DOHH2 (cell line): Measurements from ENCODE around the gene CNP.
"Not testable (repeated sequence)": the region's sequence is repeated elsewhere in the genome, so short reads cannot be mapped to it uniquely, and the experiment has no call there.

ENCODE experiments used
- H3F3A ChIP-seq: fragments of 200-600 bp; sonication (generic), shearing (Covaris generic); 2 replicates; pipeline ENCODE4 v1.6.0; 2016; ENCODE audit warnings: antibody characterized with exemption, mild to moderate bottlenecking; ENCODE audit not compliant: control insufficient read depth, insufficient read depth
- H3K27ac ChIP-seq: fragments of 200-600 bp; sonication (generic); 2 replicates; pipeline ENCODE4 v1.5.1; 2014; ENCODE audit warnings: low read depth, mild to moderate bottlenecking, low read length, moderate library complexity
- H3K27me3 ChIP-seq: fragments of 200-600 bp; sonication (generic); 2 replicates; pipeline ENCODE4 v1.6.1; 2014; ENCODE audit warnings: mild to moderate bottlenecking, low read length, mixed read lengths; ENCODE audit not compliant: control insufficient read depth
- H3K36me3 ChIP-seq: fragments of 200-600 bp; sonication (generic); 2 replicates; pipeline ENCODE4 v1.6.1; 2014; ENCODE audit warnings: mild to moderate bottlenecking, low read length, moderate library complexity, mixed read lengths; ENCODE audit not compliant: control insufficient read depth
- H3K4me1 ChIP-seq: fragments of 200-600 bp; sonication (generic); 2 replicates; pipeline ENCODE4 v1.6.1; 2014; ENCODE audit warnings: mild to moderate bottlenecking, low read length, mixed read lengths; ENCODE audit not compliant: control insufficient read depth
- H3K4me2 ChIP-seq: fragments of 200-600 bp; sonication (generic); 2 replicates; pipeline ENCODE4 v1.6.0; 2014; ENCODE audit warnings: mild to moderate bottlenecking, low read length, moderate library complexity
- H3K4me3 ChIP-seq: fragments of 200-600 bp; sonication (generic); 2 replicates; pipeline ENCODE4 v1.5.1; 2014; ENCODE audit warnings: mild to moderate bottlenecking, low read length, mixed read lengths
- H3K79me2 ChIP-seq: fragments of 200-600 bp; sonication (generic); 2 replicates; pipeline ENCODE4 v1.6.1; 2014; ENCODE audit warnings: mild to moderate bottlenecking, low read length, mixed read lengths; ENCODE audit not compliant: control insufficient read depth
- H3K9me2 ChIP-seq: fragments of 200-600 bp; sonication (generic); replicated peaks from 2 replicates; pipeline ENCODE4 v1.6.1; 2014; ENCODE audit warnings: mild to moderate bottlenecking, low read length, mixed read lengths; ENCODE audit not compliant: control insufficient read depth
- H3K9me3 ChIP-seq: fragments of 200-600 bp; sonication (generic); 2 replicates; pipeline ENCODE4 v1.6.1; 2014; ENCODE audit warnings: antibody characterized with exemption, low read length, mixed read lengths; ENCODE audit not compliant: control insufficient read depth, insufficient read depth
- H4K20me1 ChIP-seq: fragments of 200-600 bp; sonication (generic); 2 replicates; pipeline ENCODE4 v1.6.0; 2014; ENCODE audit warnings: low read depth, mild to moderate bottlenecking, antibody characterized with exemption, low read length, moderate library complexity; ENCODE audit not compliant: control insufficient read depth, insufficient read depth
- EZH2phosphoT487 ChIP-seq: fragments of 200-600 bp; sonication (generic); IDR thresholded peaks from 2 replicates; pipeline ENCODE4 v1.6.1; 2017; ENCODE audit warnings: borderline replicate concordance, mild to moderate bottlenecking, antibody characterized with exemption, low read length, moderate library complexity, mixed read lengths
- TF ChIP-seq, protein P1 (sequence below): fragments of 200-600 bp; sonication (generic); IDR thresholded peaks from one replicate; pipeline ENCODE4 v1.5.1; 2014; ENCODE audit warnings: antibody characterized with exemption, mild to moderate bottlenecking, low read depth, low read length; ENCODE audit not compliant: poor library complexity, severe bottlenecking

CNP gene

GRCh38 chr17:42005166-42005565, 38.6 kb downstream of the CNP start:
- H3K9me2 ChIP-seq: no peaks in the 10 kb centered on the region
- no peaks in the 10 kb centered on the region; the same call in 1 of the 2 replicates for H3F3A ChIP-seq
- no peak overlapping the region for H3K27ac ChIP-seq
- no peaks in the 10 kb centered on the region for H3K27me3 ChIP-seq
- no peak overlapping the region for H3K4me2 ChIP-seq
- H3K36me3 ChIP-seq: peaks cover 54% of the 10 kb centered on the region
- TF ChIP-seq, protein P1, sequence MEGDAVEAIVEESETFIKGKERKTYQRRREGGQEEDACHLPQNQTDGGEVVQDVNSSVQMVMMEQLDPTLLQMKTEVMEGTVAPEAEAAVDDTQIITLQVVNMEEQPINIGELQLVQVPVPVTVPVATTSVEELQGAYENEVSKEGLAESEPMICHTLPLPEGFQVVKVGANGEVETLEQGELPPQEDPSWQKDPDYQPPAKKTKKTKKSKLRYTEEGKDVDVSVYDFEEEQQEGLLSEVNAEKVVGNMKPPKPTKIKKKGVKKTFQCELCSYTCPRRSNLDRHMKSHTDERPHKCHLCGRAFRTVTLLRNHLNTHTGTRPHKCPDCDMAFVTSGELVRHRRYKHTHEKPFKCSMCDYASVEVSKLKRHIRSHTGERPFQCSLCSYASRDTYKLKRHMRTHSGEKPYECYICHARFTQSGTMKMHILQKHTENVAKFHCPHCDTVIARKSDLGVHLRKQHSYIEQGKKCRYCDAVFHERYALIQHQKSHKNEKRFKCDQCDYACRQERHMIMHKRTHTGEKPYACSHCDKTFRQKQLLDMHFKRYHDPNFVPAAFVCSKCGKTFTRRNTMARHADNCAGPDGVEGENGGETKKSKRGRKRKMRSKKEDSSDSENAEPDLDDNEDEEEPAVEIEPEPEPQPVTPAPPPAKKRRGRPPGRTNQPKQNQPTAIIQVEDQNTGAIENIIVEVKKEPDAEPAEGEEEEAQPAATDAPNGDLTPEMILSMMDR: no peak
- TF ChIP-seq EZH2phosphoT487: no peak
- 0 out of 2 replicates have a peak, but pooled peaks cover 3% of the 10 kb centered on the region for H4K20me1 ChIP-seq
- no peaks in the 10 kb centered on the region for H3K4me1 ChIP-seq
- no peak overlapping the region for H3K4me3 ChIP-seq
- peaks cover 97% of the 10 kb centered on the region for H3K79me2 ChIP-seq
- no peaks in the 10 kb centered on the region for H3K9me3 ChIP-seq

DNA sequence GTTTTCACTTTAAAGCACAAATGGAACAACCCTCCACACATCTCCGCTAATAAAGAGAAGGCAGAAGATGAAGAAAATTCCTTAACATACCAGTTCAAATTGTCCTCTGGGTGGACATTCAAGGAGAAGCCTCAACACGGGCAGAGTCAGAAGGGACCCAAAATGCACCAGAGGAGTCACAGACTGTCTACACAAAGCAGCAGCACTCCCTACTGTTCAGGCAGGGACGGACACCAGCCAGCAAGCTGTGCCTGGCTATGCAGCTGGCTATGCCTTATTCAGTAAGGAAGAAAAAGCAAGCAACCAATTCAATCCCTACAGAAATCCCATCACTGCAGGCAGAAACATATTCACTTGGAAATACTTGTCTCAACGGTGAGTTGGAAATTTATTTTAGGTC, 42.6 kb downstream of the CNP start:
- H3K4me2 ChIP-seq: no peak overlapping the region
- H3K79me2 ChIP-seq: peaks cover 99% of the 10 kb centered on the region
- no peaks in the 10 kb centered on the region for H3K9me3 ChIP-seq
- H3K27me3 ChIP-seq: no peaks in the 10 kb centered on the region
- 0 out of 2 replicates have a peak, but pooled peaks cover 1% of the 10 kb centered on the region for H4K20me1 ChIP-seq
- TF ChIP-seq, protein P1: peak; percentile 37
- no peak for TF ChIP-seq EZH2phosphoT487
- H3K9me2 ChIP-seq: no peaks in the 10 kb centered on the region
- no peak overlapping the region for H3K27ac ChIP-seq
- no peak overlapping the region for H3K4me3 ChIP-seq
- no peaks in the 10 kb centered on the region for H3K4me1 ChIP-seq
- H3K36me3 ChIP-seq: peaks cover 37% of the 10 kb centered on the region
- H3F3A ChIP-seq: 0 out of 2 replicates have a peak, but pooled peaks cover 2% of the 10 kb centered on the region

DNA sequence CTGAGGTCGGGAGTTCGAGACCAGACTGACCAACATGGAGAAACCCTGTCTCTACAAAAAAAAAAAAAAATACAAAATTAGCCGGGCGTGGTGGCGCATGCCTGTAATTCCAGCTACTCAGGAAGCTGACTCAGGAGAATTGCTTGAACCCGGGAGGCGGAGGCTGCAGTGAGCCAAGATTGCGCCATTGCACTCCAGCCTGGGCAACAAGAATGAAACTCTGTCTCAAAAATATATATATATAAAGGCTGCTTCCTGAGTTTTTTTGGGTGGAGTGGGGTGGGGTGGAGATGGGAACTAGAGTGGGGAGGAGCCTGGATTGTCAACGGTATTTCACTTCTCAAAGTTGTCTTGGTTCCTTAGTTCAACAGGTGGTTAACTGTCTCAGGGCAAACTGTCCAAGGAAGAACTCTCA, 43.7 kb downstream of the CNP start:
- not testable (repeated sequence) for H3F3A ChIP-seq
- peaks cover 99% of the 10 kb centered on the region for H3K79me2 ChIP-seq

DNA sequence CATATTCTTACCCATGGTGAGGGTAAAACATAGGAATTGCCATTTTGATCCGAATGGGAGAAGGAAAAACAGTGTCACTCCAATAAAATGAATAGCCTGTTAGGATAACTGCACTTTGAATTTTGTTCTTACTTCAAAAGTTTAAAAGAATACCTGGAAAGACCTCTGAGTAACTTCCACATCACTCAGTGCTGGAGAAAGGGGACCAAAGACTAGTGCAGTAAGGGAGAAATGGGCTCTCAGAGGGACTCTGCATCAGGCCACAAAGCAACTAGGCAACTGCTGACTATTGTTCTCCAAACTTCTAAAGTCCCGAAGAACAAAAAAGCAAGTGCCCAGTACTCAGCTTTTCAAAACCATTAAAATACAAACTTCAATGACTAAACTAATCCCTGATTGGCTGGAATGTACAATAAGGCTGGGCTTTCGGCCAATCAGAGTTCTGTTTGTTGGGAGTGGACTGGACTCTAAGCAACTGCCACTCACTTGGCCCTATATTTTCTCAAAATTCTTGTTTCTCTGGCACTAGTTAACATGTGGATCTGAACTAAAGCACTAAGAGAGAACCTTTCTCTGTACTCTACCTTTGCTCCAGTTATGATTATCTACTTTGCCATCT, 44.4 kb downstream of the CNP start:
- Histone ChIP-seq H3K36me3 (peaks cover 42% of the 10 kb centered on the region), H3K4me2 (no peak overlapping the region), H3K4me1 (peaks cover 11% of the 10 kb centered on the region), H3K4me3 (no peak overlapping the region), H3K27ac (no peak overlapping the region), H3K27me3 (no peaks in the 10 kb centered on the region), H3K9me3 (no peaks in the 10 kb centered on the region), H3F3A (0 out of 2 replicates have a peak, but pooled peaks cover 2% of the 10 kb centered on the region), H4K20me1 (no peaks in the 10 kb centered on the region), H3K79me2 (peaks cover 99% of the 10 kb centered on the region), H3K9me2 (no peaks in the 10 kb centered on the region)
- TF ChIP-seq, protein P1: no peak
- no peak for TF ChIP-seq EZH2phosphoT487

More for the DNA sequence above, 43.7 kb downstream of the CNP start:
- peaks cover 37% of the 10 kb centered on the region for H3K36me3 ChIP-seq
- not testable (repeated sequence) for H3K27me3 ChIP-seq, H3K9me2 ChIP-seq, H3K27ac ChIP-seq, H3K4me2 ChIP-seq, H4K20me1 ChIP-seq, H3K4me3 ChIP-seq, H3K4me1 ChIP-seq, H3K9me3 ChIP-seq

DNA sequence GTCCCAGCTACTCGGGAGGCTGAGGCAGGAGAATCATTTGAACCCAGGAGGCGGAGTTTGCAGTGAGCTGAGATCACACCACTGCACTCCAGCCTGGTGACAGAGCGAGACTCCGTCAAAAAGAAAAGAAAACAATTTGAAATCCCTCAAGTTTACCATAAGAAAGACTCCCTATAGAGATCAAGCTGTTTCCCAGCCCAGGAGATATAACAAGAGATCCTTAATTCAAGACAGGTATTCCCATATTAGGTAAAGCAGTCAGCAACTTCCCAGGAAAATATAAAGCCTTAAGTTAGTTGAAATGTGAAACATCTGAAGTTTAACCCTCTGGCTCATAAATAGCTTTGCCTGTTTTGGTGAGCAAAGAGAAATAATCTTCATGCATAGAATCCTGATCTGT, 45.8 kb downstream of the CNP start:
- not testable (repeated sequence) for H4K20me1 ChIP-seq, H3F3A ChIP-seq, H3K27ac ChIP-seq, H3K4me2 ChIP-seq, H3K4me3 ChIP-seq, H3K9me2 ChIP-seq, H3K9me3 ChIP-seq, H3K27me3 ChIP-seq
- Histone ChIP-seq H3K36me3 (peaks cover 50% of the 10 kb centered on the region), H3K79me2 (peaks cover 99% of the 10 kb centered on the region), H3K4me1 (peaks cover 14% of the 10 kb centered on the region)

GRCh38 chr17:42013740-42014139, 47.1 kb downstream of the CNP start:
- not testable (repeated sequence) for H3K4me2 ChIP-seq, H4K20me1 ChIP-seq, H3K4me3 ChIP-seq, H3K9me2 ChIP-seq, H3K27me3 ChIP-seq, H3K9me3 ChIP-seq, H3F3A ChIP-seq, H3K27ac ChIP-seq
- Histone ChIP-seq H3K79me2 (peaks cover 97% of the 10 kb centered on the region), H3K36me3 (peaks cover 50% of the 10 kb centered on the region), H3K4me1 (peaks cover 21% of the 10 kb centered on the region)
